HG03175 (cell line): Measurements from ENCODE around the gene RPL13.

Source experiments
- ATAC-seq: cut with Tn5 transposase; IDR thresholded peaks from one replicate; pipeline ENCODE4 v1.9.1; 2021; ENCODE audit warnings: mild to moderate bottlenecking, moderate library complexity; ENCODE audit not compliant: unreplicated experiment

Gene RPL13

GRCh38 chr16:89613231-89613953 is 52.9 kb downstream of the RPL13 start, which contains the start of gene DPEP1:
DPEP1 (plus strand) TSS chr16:89613642; CDS start chr16:89630411, 16,769 bp downstream.
- no peak for ATAC-seq

- no peak for ATAC-seq
These were observed 53.5 kb downstream of the RPL13 start for GRCh38 chr16:89613954-89614459.
